C4-2B (cell line): Measurements from ENCODE around the gene PCDH9.

Experiments used
- H3K27ac ChIP-seq: fragments of 450-650 bp; 2 replicates; pipeline ENCODE4 v1.5.1; 2017
- ZFX ChIP-seq: fragments of 450-650 bp; IDR thresholded peaks from 2 replicates; pipeline ENCODE4 v1.6.1; 2017
- TF ChIP-seq, protein P1 (sequence below): fragments of 450-650 bp; conservative IDR thresholded peaks from 2 replicates; pipeline ENCODE4 v1.5.1; 2017; ENCODE audit warnings: mild to moderate bottlenecking

The PCDH9 gene

DNA sequence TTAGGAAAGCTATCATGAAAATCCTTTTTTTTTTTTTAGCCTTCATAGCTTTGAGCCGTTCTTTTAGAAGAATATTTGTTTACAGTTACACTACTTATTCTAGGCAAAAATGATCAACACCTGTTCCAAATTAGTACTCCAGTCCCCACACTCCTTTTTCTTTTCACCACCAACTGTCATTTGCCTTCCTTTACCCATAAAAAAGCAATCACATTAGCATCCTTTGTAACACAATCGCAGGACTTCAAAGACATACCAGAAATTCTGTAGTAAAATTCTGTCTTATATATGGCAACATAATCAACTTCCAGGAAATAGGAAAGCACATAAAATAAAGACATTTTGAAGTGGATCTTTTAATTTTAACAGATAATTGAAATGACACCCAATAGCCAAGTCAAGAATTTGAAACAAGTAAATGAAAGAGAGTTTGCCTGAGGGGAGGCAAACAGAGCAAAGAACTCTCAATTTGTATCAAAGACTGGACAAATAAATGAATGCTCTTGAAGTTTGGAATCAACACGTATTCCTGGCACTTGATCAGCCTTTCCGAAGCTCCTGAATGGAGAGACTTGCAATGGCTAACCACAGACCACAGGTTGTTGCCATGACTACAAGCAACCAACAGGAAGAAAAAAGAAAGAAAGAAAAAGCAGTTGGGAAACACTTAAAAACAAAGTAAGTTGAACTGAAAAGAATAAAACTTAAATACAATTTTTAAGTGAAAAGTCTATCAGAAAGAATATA, 206.8 kb downstream of the PCDH9 start:
- TF ChIP-seq, protein P1, sequence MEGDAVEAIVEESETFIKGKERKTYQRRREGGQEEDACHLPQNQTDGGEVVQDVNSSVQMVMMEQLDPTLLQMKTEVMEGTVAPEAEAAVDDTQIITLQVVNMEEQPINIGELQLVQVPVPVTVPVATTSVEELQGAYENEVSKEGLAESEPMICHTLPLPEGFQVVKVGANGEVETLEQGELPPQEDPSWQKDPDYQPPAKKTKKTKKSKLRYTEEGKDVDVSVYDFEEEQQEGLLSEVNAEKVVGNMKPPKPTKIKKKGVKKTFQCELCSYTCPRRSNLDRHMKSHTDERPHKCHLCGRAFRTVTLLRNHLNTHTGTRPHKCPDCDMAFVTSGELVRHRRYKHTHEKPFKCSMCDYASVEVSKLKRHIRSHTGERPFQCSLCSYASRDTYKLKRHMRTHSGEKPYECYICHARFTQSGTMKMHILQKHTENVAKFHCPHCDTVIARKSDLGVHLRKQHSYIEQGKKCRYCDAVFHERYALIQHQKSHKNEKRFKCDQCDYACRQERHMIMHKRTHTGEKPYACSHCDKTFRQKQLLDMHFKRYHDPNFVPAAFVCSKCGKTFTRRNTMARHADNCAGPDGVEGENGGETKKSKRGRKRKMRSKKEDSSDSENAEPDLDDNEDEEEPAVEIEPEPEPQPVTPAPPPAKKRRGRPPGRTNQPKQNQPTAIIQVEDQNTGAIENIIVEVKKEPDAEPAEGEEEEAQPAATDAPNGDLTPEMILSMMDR: no peak
- no peak for TF ChIP-seq ZFX
- no peak overlapping the region for H3K27ac ChIP-seq

DNA sequence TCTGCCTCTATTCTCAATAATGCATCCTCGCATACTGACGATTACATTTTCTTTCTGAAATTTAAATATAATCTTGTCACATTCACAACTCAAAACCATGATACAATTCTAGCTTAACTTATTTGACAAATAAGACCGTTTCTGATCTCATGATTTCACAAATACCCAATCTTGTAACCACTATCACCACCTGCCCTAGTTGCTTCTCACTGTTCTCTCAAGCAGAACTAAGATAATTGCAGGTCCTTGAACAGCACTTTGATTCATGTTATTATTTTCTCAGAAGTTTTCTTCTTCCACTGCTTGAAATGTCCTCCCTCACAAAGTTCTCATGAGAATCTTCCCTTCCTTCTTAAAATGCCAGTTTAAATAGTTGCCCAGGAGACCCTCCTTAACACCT, 211.4 kb downstream of the PCDH9 start:
- TF ChIP-seq, protein P1: no peak
- no peak for TF ChIP-seq ZFX

DNA sequence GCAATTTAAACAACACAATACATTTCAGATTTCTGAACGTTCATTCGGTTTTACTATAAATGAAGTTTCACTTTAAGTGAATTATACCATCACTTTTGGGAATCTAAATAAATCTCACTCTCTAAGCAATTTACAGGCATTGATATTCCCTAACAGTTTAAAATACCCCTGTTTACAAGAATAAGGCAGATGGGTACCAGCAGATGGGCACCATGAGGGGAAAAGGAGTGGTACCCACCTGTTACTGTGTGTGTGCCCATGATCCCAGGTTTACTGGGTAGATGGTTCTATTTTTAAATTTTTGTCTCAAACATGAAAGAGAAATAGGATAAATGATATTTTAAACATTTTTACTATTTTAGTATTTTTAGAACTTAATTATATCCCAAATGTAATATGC, 212.9 kb downstream of the PCDH9 start:
- H3K27ac ChIP-seq: no peak overlapping the region
- no peak for TF ChIP-seq ZFX
- TF ChIP-seq, protein P1: no peak

More for the DNA sequence above, 211.4 kb downstream of the PCDH9 start:
- H3K27ac ChIP-seq: no peak overlapping the region

DNA sequence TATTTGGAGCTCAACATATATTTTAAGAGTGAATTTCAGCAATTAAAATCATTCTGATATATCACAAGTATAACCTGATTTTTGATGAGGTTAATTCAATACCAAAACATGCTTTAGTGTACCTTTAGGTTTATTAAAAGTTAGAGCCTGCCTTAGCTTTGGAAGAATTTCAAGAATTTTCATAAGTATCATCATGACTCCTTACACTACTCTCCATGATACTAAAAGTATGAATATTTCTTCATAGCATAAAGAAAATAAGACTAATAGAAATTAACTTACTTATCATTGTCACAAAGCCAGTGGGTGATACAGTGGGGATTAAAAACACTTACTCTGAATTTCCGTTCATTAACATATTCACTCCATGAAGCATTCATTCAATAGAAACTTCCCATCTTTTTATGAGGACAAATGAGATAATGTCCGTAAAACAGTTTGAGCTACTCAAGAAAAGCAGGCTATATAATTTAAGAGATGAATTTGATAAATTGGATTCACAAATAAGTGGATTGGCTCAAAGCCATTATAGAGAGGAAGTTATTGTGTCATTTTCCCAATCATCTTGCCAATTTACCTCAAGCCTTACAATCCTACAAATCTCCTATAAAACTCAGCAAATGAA, 214.0 kb downstream of the PCDH9 start:
- TF ChIP-seq, protein P1: no peak
- TF ChIP-seq ZFX: no peak
- H3K27ac ChIP-seq: no peak overlapping the region

DNA sequence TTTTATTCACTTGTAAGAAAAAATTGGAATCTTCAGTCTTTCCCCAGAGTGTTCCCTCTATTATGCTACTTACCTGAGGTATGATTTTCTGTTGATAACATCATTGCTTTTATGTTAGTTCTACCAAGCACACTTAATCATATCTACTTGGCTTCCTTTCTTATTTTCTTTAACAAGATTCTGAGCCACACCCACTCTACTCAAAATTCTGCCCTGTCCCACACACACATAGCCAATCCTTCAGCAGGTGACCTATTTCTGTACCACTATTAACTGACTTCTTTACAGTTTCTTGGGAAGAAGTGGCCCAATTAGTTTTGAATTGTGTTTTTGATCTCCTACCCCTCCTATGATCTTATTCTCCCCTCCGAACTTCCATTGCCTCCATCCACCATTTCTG, 215.7 kb downstream of the PCDH9 start:
- TF ChIP-seq, protein P1: no peak
- no peak for TF ChIP-seq ZFX
- no peak overlapping the region for H3K27ac ChIP-seq

DNA sequence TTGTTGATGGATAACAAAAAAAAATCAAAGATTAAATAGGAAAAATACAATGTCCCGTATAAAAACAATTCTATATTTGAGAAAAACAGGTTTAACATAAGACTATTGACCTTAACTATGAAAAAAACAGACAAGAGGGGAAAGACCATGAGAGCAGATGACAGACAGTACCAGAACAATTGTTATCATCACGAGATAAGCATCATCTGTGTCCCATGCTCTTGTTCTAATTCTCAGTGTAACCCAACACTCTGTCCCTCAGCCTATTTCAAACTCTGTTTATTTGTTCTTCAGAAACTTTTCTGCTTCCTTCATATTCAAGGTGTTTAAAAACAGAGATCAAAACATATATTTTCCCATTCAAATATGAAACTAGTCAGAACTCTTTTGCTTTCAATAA, 216.4 kb downstream of the PCDH9 start:
- TF ChIP-seq, protein P1: no peak
- no peak for TF ChIP-seq ZFX
- no peak overlapping the region for H3K27ac ChIP-seq

DNA sequence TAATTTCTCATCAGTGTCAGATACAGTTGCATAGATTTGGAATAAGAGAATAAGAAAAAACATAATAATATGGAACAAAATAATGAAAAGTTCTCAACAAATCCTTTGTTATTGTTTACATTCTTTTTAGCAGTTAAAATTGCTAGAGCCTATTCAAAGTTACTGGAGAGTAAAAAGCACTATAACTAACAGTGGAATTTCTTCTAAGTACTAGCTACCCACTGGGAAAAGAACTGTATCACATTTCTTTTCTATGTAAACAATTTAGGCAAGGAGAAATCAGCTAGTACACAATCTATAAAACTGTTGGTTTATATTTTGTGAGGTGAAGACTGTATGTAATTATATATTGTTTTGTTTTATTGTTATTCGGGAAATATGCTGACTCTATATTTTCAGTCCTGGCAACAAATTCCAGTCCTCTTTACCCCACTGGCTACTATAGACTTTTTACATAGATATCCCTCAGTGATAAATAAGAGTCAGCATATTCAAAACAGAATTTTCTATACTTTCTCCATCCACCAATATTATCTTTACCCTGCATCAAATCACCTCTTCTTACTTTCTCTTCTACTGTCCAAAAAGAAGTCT, 222.0 kb downstream of the PCDH9 start:
- TF ChIP-seq ZFX: no peak
- TF ChIP-seq, protein P1: no peak
- no peak overlapping the region for H3K27ac ChIP-seq
